Keratinocyte (primary cell): ENCODE data around the gene PRR22. TPM values are rescaled to one million over a fixed set of nuclear protein-coding genes. Genes with fewer than 3 reads are reported as not detected.

Experiments
- DNase-seq: peaks from one replicate; pipeline ENCODE4 v3.0.0-alpha.2; 2011; ENCODE audit warnings: low read depth, missing footprints, low spot score
- FAIRE-seq: peaks from 2 replicates; lab custom pipeline; 2011; peaks lifted over from hg19 to GRCh38; lab: Jason Lieb, UNC
- H2AFZ ChIP-seq: 2 replicates; pipeline ENCODE4 v1.6.0; 2012; ENCODE audit warnings: low read length, control low read depth, inconsistent platforms; ENCODE audit not compliant: control insufficient read depth
- H3K27ac ChIP-seq: 2 replicates; pipeline ENCODE4 v1.5.1; 2011; ENCODE audit warnings: low read length; ENCODE audit not compliant: control insufficient read depth, insufficient read depth
- H3K27me3 ChIP-seq: 3 replicates; pipeline ENCODE4 v1.6.0; 2011; ENCODE audit warnings: low read length; ENCODE audit not compliant: control insufficient read depth, insufficient read depth; ENCODE audit errors: extremely low read depth
- H3K36me3 ChIP-seq, 2 experiments: 2 replicates in 1 of 2; 3 replicates in 1 of 2; pipeline ENCODE4 v1.5.1; 2011; ENCODE audit warnings: low read length in 2 of 2, mild to moderate bottlenecking in 1 of 2; ENCODE audit not compliant: control insufficient read depth in 2 of 2, insufficient read depth in 2 of 2; ENCODE audit errors: extremely low read depth in 1 of 2
- H3K4me1 ChIP-seq: 3 replicates; pipeline ENCODE4 v1.5.1; 2011; ENCODE audit warnings: low read length; ENCODE audit not compliant: control insufficient read depth, insufficient read depth; ENCODE audit errors: extremely low read depth
- H3K4me2 ChIP-seq: 3 replicates; pipeline ENCODE4 v1.6.0; 2011; ENCODE audit warnings: low read depth, low read length; ENCODE audit not compliant: control insufficient read depth, insufficient read depth; ENCODE audit errors: extremely low read depth
- H3K4me3 ChIP-seq, 3 experiments: fragments of 200-600 bp in 1 of 3; sonication (generic) in 1 of 3; 2 replicates in 2 of 3; 3 replicates in 1 of 3; pipeline ENCODE4 v1.5.1; 2011 to 2016; ENCODE audit warnings: low read length in 3 of 3, mild to moderate bottlenecking in 3 of 3, control low read depth in 2 of 3, inconsistent platforms in 1 of 3, low read depth in 1 of 3, mixed read lengths in 1 of 3, mixed run types in 1 of 3, moderate library complexity in 1 of 3; ENCODE audit not compliant: control insufficient read depth in 2 of 3, insufficient read depth in 2 of 3; ENCODE audit errors: extremely low read depth in 1 of 3
- H3K79me2 ChIP-seq: 2 replicates; pipeline ENCODE4 v1.6.0; 2012; ENCODE audit warnings: low read length; ENCODE audit not compliant: control insufficient read depth, insufficient read depth
- H3K9ac ChIP-seq: 3 replicates; pipeline ENCODE4 v1.6.0; 2011; ENCODE audit warnings: low read length; ENCODE audit not compliant: control insufficient read depth, insufficient read depth; ENCODE audit errors: extremely low read depth
- H3K9me1 ChIP-seq: 3 replicates; pipeline ENCODE4 v1.6.0; 2011; ENCODE audit warnings: low read length; ENCODE audit not compliant: control insufficient read depth, insufficient read depth; ENCODE audit errors: extremely low read depth
- H3K9me3 ChIP-seq: 2 replicates; pipeline ENCODE4 v1.5.1; 2012; ENCODE audit warnings: low read depth, low read length; ENCODE audit not compliant: control insufficient read depth
- H4K20me1 ChIP-seq: 3 replicates; pipeline ENCODE4 v1.6.0; 2011; ENCODE audit warnings: low read length; ENCODE audit not compliant: control insufficient read depth, insufficient read depth; ENCODE audit errors: extremely low read depth
- CTCF ChIP-seq, 3 experiments: IDR thresholded peaks in 1 of 3; conservative IDR thresholded peaks in 1 of 3; optimal IDR thresholded peaks in 1 of 3; 2 replicates in 2 of 3; 3 replicates in 1 of 3; pipeline versions ENCODE3 to v1.5.1; 2011; ENCODE audit warnings: low read length in 3 of 3, mild to moderate bottlenecking in 3 of 3, moderate library complexity in 2 of 3, control low read depth in 1 of 3, inconsistent platforms in 1 of 3; ENCODE audit not compliant: insufficient read depth in 2 of 3; ENCODE audit errors: extremely low read depth in 1 of 3
- EZH2 ChIP-seq: IDR thresholded peaks from one replicate; pipeline ENCODE4 v1.6.1; 2012; ENCODE audit warnings: inconsistent platforms, mild to moderate bottlenecking, low read length, moderate library complexity
- dilution Hi-C: fragments of 300-500 bp; cut with MboI; formaldehyde crosslinking; loops from one replicate; pipeline ENCODE4 v1.7.0; 2020; ENCODE audit warnings: low sequenced_read_pairs; ENCODE audit not compliant: extremely low pct_ligation_motif_present
- polyA plus RNA-seq, 5 experiments: library from polyadenylated mRNA; depleted of rRNA in 3 of 5; stranded (reverse) in 3 of 5; stranded (forward) in 1 of 5; unstranded in 1 of 5; fragments of >200 nt; gene quantifications; 1 replicate in 1 of 5; 2 replicates in 3 of 5; 3 replicates in 1 of 5; pipeline versions ENCODE4 v1.2.1 to v1.2.3, GENCODE V29; 2011 to 2012; ENCODE audit warnings: missing spikeins in 2 of 5, low read depth in 1 of 5, low replicate concordance in 1 of 5

The PRR22 gene
- polyA plus RNA-seq, 1 donor (not counting 4 experiments of a cell fraction or from before 2014, with no cell fraction given): 0.55 TPM

- Histone ChIP-seq H3K79me2 (no peaks in the 10 kb centered on the region), H3K27ac (no peak overlapping the region), H3K4me2 (no peak overlapping the region), H3K36me3 (no peaks in the 10 kb centered on the region), H2AFZ (no peak overlapping the region), H3K9ac (no peak overlapping the region), H3K9me3 (no peaks in the 10 kb centered on the region), H3K9me1 (no peaks in the 10 kb centered on the region), H4K20me1 (no peaks in the 10 kb centered on the region), H3K4me1 (no peaks in the 10 kb centered on the region), H3K27me3 (peaks cover 15% of the 10 kb centered on the region), H3K4me3 (no peak overlapping the region)
- FAIRE-seq (no peak), DNase-seq (no peak)
- TF ChIP-seq CTCF (optimal IDR thresholded peaks at IDR 0.05 in 1 of 3, IDR thresholded peaks at IDR 0.05 in 1 of 3, conservative IDR thresholded peaks at IDR 0.05 in 1 of 3; ENCODE audit: extremely low read depth in 1 of 3, insufficient read depth in 2 of 3, low read length in 3 of 3) (no peak), EZH2 (no peak)
- dilution Hi-C loops: no loop called here
These were observed 47.5 kb upstream of the PRR22 start for GRCh38 chr19:5832061-5832460.

- Histone ChIP-seq H3K9ac (no peak overlapping the region), H3K4me3 (no peak overlapping the region)
- no peak for FAIRE-seq
These were observed 46.6 kb upstream of the PRR22 start for GRCh38 chr19:5831159-5831558.

More at GRCh38 chr19:5831159-5831558, 46.6 kb upstream of the PRR22 start:
- Histone ChIP-seq H3K9me3 (no peaks in the 10 kb centered on the region), H3K36me3 (no peaks in the 10 kb centered on the region), H3K27ac (no peak overlapping the region), H3K4me2 (no peak overlapping the region), H3K9me1 (no peaks in the 10 kb centered on the region), H3K4me1 (no peaks in the 10 kb centered on the region), H3K79me2 (no peaks in the 10 kb centered on the region), H2AFZ (no peak overlapping the region), H3K27me3 (peaks cover 15% of the 10 kb centered on the region), H4K20me1 (no peaks in the 10 kb centered on the region)
- DNase-seq: no peak
- dilution Hi-C loops: no loop called here
- TF ChIP-seq CTCF (optimal IDR thresholded peaks at IDR 0.05 in 1 of 3, IDR thresholded peaks at IDR 0.05 in 1 of 3, conservative IDR thresholded peaks at IDR 0.05 in 1 of 3; ENCODE audit: extremely low read depth in 1 of 3, insufficient read depth in 2 of 3, low read length in 3 of 3): no peak
- no peak for TF ChIP-seq EZH2
